Fibroblast of peridontal ligament (primary cell): Measurements from ENCODE around the gene COL23A1.
"Not testable (repeated sequence)": the region's sequence is repeated elsewhere in the genome, so short reads cannot be mapped to it uniquely, and the experiment has no call there.

ENCODE experiments used
- DNase-seq: peaks from one replicate; pipeline ENCODE4 v3.0.0-alpha.2; 2010; ENCODE audit errors: extremely low read depth

Gene COL23A1

DNA sequence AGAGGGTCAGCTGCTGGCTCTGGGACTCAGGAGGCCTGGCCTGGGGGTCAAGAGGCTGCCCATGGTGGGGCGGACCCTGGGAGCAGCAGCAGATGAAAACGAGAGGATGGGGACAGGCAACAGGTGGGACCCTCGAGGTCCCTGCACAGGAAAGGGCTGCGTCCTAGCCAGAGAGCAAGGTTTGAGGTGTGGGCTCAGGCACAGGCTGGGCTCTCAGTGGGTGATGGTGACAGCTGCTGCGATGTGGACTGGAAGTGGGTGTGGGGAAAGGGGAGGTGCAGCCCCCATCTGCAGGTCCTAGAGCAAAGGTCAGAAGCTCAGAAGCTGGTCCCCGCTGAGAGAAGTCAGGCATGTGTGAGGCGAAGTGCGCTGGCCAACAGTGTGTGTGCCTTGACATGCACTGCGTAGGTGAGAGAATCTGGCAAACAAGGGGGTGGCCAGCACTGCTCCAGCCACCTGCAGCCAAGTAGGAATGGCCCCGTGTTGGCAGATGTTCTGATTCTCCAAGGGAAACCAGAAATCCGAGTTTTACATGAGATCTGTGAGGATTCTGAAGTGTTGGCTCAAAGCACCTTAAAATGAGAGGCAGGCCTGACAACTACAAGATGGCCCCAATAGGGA is 85.7 kb downstream of the COL23A1 start:
- DNase-seq, result no peak

DNA sequence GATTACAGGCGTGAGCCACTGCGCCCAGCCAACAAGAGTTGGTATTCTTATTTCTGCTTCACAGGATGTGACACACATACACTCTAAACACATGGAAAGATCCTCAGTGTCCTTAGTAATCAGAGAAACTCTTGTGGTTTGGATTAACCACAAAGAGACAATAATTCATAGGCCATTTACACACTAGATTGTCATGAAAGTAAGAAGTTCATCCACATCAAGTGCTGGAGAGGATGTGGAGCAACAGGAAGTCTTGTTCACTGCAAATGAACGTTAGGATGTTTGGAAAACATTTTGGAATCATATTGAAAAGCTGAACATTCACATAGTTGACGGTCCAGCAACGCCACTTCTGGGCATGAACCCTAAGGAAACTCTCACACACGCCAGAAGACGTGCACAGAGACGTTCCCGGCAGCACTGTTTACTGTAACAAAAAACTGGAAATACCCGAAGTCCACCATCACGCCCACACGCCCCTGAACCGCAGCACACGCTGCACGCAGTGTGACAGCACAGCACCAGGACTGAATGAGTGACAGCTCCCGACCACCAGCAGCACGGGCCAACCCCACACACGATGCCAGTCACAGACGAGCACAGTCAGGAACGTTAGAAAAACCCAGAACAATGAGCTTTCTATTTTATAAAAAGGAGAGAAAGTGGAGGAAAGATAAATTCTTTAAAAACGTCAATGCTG is 87.6 kb downstream of the COL23A1 start:
- DNase-seq, result no peak

GRCh38 chr5:178499352-178499751 is 90.8 kb downstream of the COL23A1 start:
- no peak for DNase-seq

DNA sequence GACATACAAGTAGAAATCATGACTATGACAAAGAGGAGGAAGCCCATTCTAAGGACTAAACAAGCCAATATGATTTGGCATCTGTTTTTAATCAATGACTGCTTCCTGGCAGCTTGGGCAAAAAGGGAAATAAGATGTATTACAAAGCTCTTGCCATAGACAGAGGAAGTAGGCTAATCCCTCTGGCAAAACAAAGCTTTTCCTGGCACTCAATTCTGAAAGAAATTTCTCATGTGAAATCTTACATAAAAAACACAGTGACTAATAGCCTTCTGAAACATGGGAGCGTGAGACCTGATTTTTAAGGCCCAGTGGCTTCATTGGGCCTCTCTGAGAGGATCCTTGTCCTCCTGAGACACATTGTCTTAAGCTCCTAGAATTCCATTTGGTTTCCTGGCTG is 93.6 kb downstream of the COL23A1 start:
- DNase-seq, result no peak

GRCh38 chr5:178496214-178496613 is 94.0 kb downstream of the COL23A1 start:
- DNase-seq, result no peak

- DNase-seq, result no peak
Measured at GRCh38 chr5:178495706-178496105, 94.5 kb downstream of the COL23A1 start.

DNA sequence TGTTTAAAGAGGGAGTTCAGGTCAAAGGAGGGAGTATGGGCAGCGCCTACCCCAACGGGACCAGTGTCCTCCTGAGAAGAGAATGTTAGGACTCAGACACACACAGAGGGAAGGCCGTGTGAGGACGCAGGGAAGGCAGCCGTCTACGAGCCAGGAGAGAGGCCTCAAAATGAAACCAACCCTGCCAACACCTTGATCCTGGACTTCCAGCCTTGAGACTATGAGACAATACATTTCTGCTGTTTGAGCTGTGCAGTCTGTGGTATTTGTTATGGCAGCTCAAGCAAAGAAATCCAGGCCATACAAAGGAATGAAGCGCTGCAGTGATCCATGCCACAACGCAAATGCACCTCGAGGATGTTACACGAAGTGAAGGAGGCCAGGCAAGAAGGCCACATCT is 97.9 kb downstream of the COL23A1 start:
- no peak for DNase-seq

GRCh38 chr5:178490935-178491652 is 99.1 kb downstream of the COL23A1 start:
- DNase-seq, result no peak

DNA sequence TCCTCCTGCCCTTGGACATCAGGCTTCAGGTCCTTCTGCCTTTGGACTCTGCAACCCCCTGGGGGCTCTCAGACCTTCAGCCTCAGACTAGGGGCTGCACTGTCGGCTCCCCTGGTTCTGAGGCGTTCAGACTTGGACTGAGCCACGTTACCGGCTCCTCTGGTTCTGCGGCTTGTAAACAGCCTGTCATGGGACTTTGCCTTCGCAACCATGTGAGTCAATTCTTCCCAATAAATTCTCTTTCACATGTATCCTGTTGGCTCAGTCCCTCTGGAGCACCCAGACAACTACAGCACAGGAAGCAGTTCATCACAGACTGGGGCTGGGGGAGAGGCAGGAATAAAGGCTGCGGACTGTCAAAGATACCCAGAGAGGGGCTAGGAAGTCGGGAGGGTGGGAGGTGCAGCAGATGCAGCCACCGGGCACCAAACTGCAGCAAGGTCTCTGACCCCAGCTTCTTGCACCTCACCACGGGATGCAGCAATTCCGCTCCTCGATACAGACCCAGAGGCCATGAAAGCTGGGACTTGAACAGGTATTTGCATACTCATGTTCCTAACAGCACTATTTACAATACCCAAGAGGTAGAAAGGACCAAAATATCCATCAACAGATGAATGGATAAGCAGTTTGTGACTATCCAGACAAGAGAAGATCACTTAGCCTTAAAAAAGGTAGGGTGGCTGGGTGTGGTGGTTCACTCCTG is 100.8 kb downstream of the COL23A1 start:
- DNase-seq, result no peak

GRCh38 chr5:178488696-178489095 is 101.5 kb downstream of the COL23A1 start:
- DNase-seq, result no peak

DNA sequence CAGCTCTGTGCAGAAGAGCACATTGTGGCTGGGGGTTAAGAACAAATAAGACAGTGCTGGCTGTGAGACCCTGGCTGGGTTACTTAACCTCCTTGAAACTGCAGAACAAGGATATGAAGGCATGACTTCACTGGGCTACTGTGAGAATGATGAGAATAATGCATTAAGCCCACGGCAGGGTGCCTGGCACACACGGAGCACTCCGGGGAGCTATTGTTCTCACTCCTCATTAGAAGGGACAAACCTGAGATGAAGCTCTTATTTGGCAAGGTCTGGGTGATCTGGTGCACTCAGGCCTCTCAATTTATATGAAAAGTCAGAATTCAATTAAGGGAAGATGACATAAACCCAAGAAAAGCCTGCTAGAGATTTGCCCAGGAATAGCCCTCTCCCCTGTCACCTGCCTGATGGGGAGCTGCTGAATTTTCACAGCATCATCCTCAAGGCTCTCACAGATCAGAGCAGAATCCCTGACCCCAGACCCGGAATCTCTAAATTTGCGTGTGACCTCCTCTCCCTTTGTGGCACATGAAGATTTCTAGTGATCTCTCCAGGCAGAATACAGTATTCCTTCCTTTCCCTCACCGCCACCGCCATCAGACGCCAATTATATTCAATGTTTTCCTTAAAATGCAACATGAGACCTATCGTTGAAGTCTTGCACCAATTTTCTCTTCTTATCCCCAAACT is 102.1 kb downstream of the COL23A1 start:
- no peak for DNase-seq

DNA sequence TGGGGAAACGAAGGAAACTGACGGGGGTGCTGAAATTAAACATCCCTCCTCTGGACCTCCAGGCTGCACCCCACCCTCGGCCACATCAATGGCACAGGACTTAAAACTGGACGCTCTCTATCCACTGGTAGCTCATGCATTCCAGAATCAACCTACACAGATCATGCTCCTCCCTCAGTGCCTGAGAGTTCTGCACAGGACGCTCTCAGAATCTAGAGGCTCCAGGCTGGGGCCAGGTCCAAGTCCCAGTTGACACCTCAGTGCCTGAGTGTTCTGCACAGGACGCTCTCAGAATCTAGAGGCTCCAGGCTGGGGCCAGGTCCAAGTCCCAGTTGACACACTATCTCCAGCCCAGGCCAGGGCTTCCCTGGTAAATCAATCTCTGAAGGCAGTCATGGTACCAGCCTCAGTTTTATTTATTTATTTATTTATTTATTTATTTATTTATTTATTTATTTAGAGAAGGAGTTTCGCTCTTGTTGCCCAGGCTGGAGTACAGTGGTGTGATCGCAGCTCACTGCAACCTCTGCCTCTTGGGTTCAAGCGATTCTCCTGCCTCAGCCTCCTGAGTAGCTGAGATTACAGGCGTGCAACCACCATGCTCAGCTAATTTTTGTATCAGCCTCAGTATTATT is 103.2 kb downstream of the COL23A1 start:
- not testable (repeated sequence) for DNase-seq

DNA sequence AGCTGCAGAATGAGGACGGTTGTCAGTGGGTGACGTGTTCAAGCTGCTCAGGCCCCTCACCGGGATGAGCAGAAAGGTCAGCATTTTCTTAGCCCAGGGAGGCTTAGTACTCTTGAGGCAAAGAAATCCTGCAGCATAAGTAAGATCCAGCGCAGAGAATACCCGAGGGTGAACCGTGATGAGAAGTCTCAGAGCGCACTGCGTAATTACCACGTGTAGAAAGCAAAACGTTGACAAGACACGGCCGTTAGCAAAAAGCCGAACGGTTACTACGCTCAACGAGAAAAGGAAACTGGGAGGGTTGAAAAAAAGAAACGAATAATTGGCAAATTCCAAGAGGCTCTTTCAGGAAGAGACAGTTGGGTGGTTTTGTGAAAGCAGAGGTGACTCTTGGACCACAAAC is 104.0 kb downstream of the COL23A1 start:
- DNase-seq, result no peak

- DNase-seq, result no peak
Measured at GRCh38 chr5:178483620-178484019, 106.6 kb downstream of the COL23A1 start.

DNA sequence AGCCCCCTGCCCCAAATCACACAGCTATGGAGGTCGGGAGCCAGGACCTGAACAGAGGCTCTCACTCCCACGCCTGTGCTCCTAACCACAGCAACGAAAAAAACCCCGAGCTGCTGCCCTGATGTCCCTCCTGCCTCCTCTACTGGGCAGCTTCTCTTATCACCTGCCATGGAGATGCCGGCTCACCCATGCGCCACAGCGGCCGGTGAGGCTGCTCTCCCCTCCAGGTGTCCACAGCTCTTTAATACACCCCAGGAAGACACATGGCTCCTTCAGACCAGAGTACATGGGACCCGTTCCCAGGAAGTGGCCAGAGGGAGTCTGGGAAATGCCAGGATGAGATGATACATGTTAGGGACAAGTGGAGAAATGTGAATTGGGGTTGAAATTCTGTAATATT is 110.9 kb downstream of the COL23A1 start:
- DNase-seq, result no peak

DNA sequence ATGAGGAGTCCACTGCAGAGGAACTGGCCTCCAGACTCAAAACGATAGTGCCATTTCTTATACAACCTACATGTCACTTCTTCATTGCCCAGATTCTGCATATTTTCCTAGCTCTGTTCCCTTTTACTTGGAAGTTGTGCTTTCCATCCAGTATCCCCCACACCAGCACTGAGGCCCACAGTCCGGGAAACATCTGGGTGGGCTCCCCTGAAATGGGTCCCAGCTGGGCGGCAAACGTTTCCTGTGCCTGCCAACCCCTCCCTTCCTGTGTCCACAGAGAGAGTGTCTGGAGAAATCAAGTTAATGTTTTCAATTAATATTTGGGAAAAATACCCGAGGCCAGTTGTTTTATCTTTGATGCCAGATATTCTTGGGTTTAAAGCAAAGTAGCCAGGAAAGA is 111.8 kb downstream of the COL23A1 start:
- no peak for DNase-seq

- DNase-seq, result no peak
Measured at GRCh38 chr5:178477802-178478201, 112.4 kb downstream of the COL23A1 start.

DNA sequence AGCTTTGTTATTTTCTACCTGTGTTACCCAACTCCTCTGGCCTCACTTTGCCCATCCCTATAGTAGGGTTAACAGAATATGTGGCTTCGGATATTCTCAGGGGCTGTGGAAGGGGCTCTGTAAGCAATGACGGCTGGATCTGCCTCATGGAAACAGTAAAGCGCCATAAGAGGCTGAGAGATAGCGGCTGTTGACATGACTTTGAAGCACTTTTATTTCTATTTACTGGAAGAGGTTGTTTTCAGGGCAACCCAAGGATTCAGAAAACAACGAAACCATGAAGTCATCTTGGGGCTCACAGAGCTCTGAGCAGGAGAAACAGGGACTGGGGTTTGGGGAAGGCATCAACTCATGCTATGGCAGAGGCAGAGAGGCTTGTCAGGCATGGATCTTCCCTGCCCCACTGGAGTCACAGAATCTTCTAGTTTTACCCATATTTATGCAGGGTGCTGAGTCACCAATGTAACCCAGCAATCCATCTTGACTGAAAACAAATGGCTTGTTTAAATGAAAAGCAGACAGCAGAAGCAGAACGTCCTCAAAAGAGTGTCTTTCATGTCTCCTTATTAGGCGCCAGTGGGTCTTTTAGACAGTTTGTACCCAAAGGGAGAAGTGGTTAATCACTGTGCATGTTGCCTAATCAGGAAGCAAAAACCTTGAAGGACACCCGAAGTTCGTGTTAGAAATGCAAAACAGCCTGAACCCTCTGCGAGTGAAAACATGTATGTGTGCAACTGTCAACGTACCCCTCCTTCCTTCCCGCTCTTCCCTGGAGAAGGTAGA is 113.0 kb downstream of the COL23A1 start:
- no peak for DNase-seq

DNA sequence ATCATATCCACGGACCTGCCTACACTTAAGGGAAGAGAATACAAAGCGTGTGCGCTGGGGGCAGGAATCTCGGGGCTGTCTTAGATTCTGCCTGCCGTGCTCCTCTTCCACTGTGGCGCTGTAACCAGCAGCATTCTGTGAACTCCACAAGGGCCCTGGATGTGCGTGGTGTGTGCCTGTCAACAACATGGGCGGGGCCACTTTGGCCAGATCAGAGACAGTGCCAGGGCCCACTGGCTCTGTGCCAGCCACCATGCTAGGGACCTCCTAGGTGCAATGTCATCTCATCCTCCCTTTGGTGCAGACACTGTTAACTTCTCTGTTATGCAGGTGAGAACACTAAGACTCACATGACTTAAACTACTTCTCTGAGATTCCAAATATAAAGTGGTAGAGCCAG is 113.7 kb downstream of the COL23A1 start:
- DNase-seq, result no peak

GRCh38 chr5:178475422-178475821 is 114.8 kb downstream of the COL23A1 start:
- DNase-seq, result no peak
